H9 (cell line): Measurements from ENCODE around the gene SLC4A2. TPM values are rescaled to one million over a fixed set of nuclear protein-coding genes. Genes with fewer than 3 reads are reported as not detected.

ENCODE experiments used
- DNase-seq: peaks from one replicate; pipeline ENCODE4 v3.0.0-alpha.2; 2017
- H2AFZ ChIP-seq: one replicate; pipeline ENCODE4 v1.6.1; 2013; ENCODE audit warnings: mild to moderate bottlenecking, low read length, control low read depth, moderate library complexity
- H2AK5ac ChIP-seq: 2 replicates; pipeline ENCODE4 v1.6.1; 2013; ENCODE audit warnings: low read length, control low read depth, mixed read lengths; ENCODE audit not compliant: insufficient read length
- H2BK120ac ChIP-seq: one replicate; pipeline ENCODE4 v1.6.1; 2013; ENCODE audit warnings: low read depth, mild to moderate bottlenecking, low read length, control low read depth, inconsistent platforms; ENCODE audit not compliant: poor library complexity, severe bottlenecking
- H2BK12ac ChIP-seq: 2 replicates; pipeline ENCODE4 v1.6.1; 2013; ENCODE audit warnings: low read length, control low read depth, mixed read lengths, low read depth; ENCODE audit not compliant: insufficient read length
- H2BK15ac ChIP-seq: 2 replicates; pipeline ENCODE4 v1.6.1; 2013; ENCODE audit warnings: low read depth, low read length, control low read depth
- H2BK20ac ChIP-seq: one replicate; pipeline ENCODE4 v1.6.1; 2013; ENCODE audit warnings: low read depth, mild to moderate bottlenecking, low read length, control low read depth, inconsistent platforms; ENCODE audit not compliant: poor library complexity, severe bottlenecking
- H2BK5ac ChIP-seq: 2 replicates; pipeline ENCODE4 v1.6.1; 2013; ENCODE audit warnings: low read length, control low read depth, mixed read lengths; ENCODE audit not compliant: insufficient read length
- H3K14ac ChIP-seq: 2 replicates; pipeline ENCODE4 v1.6.1; 2013; ENCODE audit warnings: low read length, control low read depth; ENCODE audit not compliant: insufficient read depth
- H3K18ac ChIP-seq: 2 replicates; pipeline ENCODE4 v1.6.1; 2013; ENCODE audit warnings: low read depth, mild to moderate bottlenecking, mixed read lengths, low read length, control low read depth; ENCODE audit not compliant: insufficient read length
- H3K23ac ChIP-seq: 2 replicates; pipeline ENCODE4 v1.6.1; 2013; ENCODE audit warnings: low read length, control low read depth, mixed read lengths, low read depth; ENCODE audit not compliant: insufficient read length
- H3K23me2 ChIP-seq: 2 replicates; pipeline ENCODE4 v1.6.1; 2013; ENCODE audit warnings: low read depth, mild to moderate bottlenecking, mixed read lengths, low read length, control low read depth; ENCODE audit not compliant: insufficient read length, poor library complexity, severe bottlenecking
- H3K27ac ChIP-seq: 2 replicates; pipeline ENCODE4 v1.5.1; 2013; ENCODE audit warnings: low read length, control low read depth, mixed read lengths, low read depth; ENCODE audit not compliant: insufficient read length
- H3K27me3 ChIP-seq: 2 replicates; pipeline ENCODE4 v1.6.1; 2013; ENCODE audit warnings: low read length, control low read depth, inconsistent platforms; ENCODE audit not compliant: insufficient read depth
- H3K4ac ChIP-seq: 2 replicates; pipeline ENCODE4 v1.6.1; 2013; ENCODE audit warnings: low read depth, mild to moderate bottlenecking, control low read depth, inconsistent platforms, low read length, moderate library complexity
- H3K4me1 ChIP-seq: 2 replicates; pipeline ENCODE4 v1.6.1; 2013; ENCODE audit warnings: low read length, control low read depth, inconsistent platforms; ENCODE audit not compliant: insufficient read depth
- H3K4me2 ChIP-seq: 2 replicates; pipeline ENCODE4 v1.6.1; 2013; ENCODE audit warnings: low read length, control low read depth, mixed read lengths; ENCODE audit not compliant: insufficient read length, insufficient read depth
- H3K56ac ChIP-seq: 2 replicates; pipeline ENCODE4 v1.6.1; 2013; ENCODE audit warnings: low read depth, mild to moderate bottlenecking, mixed read lengths, low read length, control low read depth; ENCODE audit not compliant: insufficient read length
- H3K79me1 ChIP-seq: 2 replicates; pipeline ENCODE4 v1.6.1; 2013; ENCODE audit warnings: low read depth, mild to moderate bottlenecking, moderate library complexity, low read length, control low read depth, inconsistent platforms; ENCODE audit not compliant: insufficient read depth, poor library complexity, severe bottlenecking
- H3K79me2 ChIP-seq: 2 replicates; pipeline ENCODE4 v1.6.1; 2013; ENCODE audit warnings: low read length, control low read depth, inconsistent platforms; ENCODE audit not compliant: insufficient read depth
- H3K9ac ChIP-seq: 2 replicates; pipeline ENCODE4 v1.6.1; 2013; ENCODE audit warnings: low read length, control low read depth, mixed read lengths; ENCODE audit not compliant: insufficient read length; ENCODE audit errors: extremely low read depth
- H3K9me3 ChIP-seq: one replicate; pipeline ENCODE4 v1.6.1; 2013; ENCODE audit warnings: low read depth, low read length, inconsistent platforms; ENCODE audit not compliant: control insufficient read depth
- H3T11ph ChIP-seq: one replicate; pipeline ENCODE4 v1.6.1; 2013; ENCODE audit warnings: mild to moderate bottlenecking, low read length, control low read depth, inconsistent platforms
- H4K20me1 ChIP-seq: one replicate; pipeline ENCODE4 v1.6.1; 2013; ENCODE audit not compliant: control insufficient read depth, insufficient read length, insufficient read depth
- H4K5ac ChIP-seq: 2 replicates; pipeline ENCODE4 v1.6.1; 2013; ENCODE audit warnings: low read depth, mild to moderate bottlenecking, mixed read lengths, low read length, control low read depth; ENCODE audit not compliant: insufficient read length
- H4K8ac ChIP-seq: replicated peaks from 2 replicates; pipeline ENCODE4 v1.6.1; 2013; ENCODE audit warnings: low read length, control low read depth, mixed read lengths, low read depth; ENCODE audit not compliant: insufficient read length
- H4K91ac ChIP-seq: 2 replicates; pipeline ENCODE4 v1.6.1; 2013; ENCODE audit warnings: low read depth, mild to moderate bottlenecking, moderate library complexity, mixed read lengths, low read length, control low read depth; ENCODE audit not compliant: insufficient read length
- H3K27ac Mint-ChIP-seq, 3 experiments: 2 replicates in 2 of 3; 3 replicates in 1 of 3; pipeline ENCODE4 v1.8.0; 2020 to 2021; ENCODE audit warnings: mixed read lengths in 3 of 3, mild to moderate bottlenecking in 1 of 3, moderate library complexity in 1 of 3
- H3K27me3 Mint-ChIP-seq: 2 replicates; pipeline ENCODE4 v1.8.0; 2021; ENCODE audit warnings: low read depth, mild to moderate bottlenecking, moderate library complexity, mixed read lengths
- H3K36me3 Mint-ChIP-seq, 3 experiments: 2 replicates in 2 of 3; 3 replicates in 1 of 3; pipeline ENCODE4 v1.8.0; 2020 to 2021; ENCODE audit warnings: low read depth in 3 of 3, mixed read lengths in 3 of 3; ENCODE audit not compliant: insufficient read depth in 1 of 3
- H3K4me1 Mint-ChIP-seq, 2 experiments: 2 replicates each; pipeline ENCODE4 v1.8.0; 2020; ENCODE audit warnings: mixed read lengths in 2 of 2
- H3K4me3 Mint-ChIP-seq, 2 experiments: 2 replicates in 1 of 2; 3 replicates in 1 of 2; pipeline ENCODE4 v1.8.0; 2020 to 2021; ENCODE audit warnings: mild to moderate bottlenecking in 2 of 2, mixed read lengths in 2 of 2, moderate library complexity in 1 of 2
- H3K9me3 Mint-ChIP-seq, 2 experiments: 2 replicates in 1 of 2; 3 replicates in 1 of 2; pipeline ENCODE4 v1.8.0; 2020; ENCODE audit warnings: mild to moderate bottlenecking in 2 of 2, mixed read lengths in 2 of 2, moderate library complexity in 1 of 2
- WGBS: extraction: QIAGEN DNeasy Blood & Tissue Kit; methylation state at CpG from one replicate; pipeline ENCODE4 v1.1.7; 2013; ENCODE audit warnings: missing lambda C conversion rate, low lambda C conversion rate, mixed read lengths; ENCODE audit not compliant: insufficient read length; ENCODE audit errors: extremely low coverage; 5-methylcytosine and 5-hydroxymethylcytosine counted together
- total RNA-seq: library from RNA; stranded (reverse); gene quantifications from 2 replicates; pipeline ENCODE4 v1.2.1, GENCODE V29; 2021
- TF ChIP-seq, protein P1 (sequence below): fragments of 200-600 bp; sonication (generic); conservative IDR thresholded peaks from 3 replicates; pipeline ENCODE4 v1.8.0; 2021; ENCODE audit warnings: antibody characterized with exemption, mild to moderate bottlenecking

Gene SLC4A2
- total RNA-seq, 1 experiment from 2014 or later: 136 TPM

DNA sequence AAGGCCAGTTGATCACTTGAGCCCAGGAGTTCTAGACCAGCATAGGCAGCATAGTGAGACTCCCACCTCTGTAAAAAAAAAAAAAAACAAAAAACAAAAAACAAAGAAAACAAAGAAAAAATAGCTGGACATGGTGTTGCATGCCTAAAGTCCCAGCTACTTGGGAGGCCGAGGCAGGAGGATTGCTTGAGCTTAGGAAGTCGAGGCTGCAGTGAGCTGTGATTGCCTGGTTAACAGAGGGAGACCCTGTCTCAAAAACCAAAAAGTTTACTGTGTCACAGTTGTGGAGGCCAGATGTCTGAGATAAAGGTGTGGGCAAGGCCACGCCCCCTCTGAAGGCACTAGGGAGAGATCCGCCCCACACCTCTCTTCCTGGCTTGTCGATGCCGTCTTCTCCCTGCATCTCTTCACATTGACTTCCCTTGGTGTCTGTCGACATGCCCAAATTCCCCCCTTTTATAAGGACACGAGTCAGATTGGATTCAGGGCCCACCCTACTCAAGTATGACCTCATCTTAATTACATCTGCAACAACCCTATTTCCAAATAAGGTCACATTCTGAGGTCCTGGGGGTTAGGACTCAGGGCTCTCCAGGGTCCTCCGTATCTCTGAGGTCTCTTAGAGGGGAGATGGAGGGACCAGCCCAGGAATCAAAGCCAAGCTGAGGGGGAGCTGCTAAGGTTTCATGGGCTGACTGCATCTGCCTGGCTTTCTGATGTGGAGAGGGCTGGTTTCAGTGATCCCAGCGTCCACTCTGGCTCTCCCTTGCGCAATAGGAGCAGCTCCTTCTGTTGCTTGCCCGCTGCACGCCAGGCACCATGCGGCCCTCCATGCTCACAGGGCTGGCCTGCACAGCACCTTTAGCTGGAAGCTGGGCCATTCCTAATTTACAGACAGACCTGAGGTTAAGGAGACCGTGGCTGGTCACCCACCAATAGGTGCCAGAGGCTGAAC lies 50.0 kb downstream of the SLC4A2 start:
- Histone ChIP-seq H3K23me2 (no peaks in the 10 kb centered on the region), H2BK12ac (no peak overlapping the region), H3T11ph (no peak overlapping the region), H3K23ac (no peak overlapping the region), H4K8ac (no peak overlapping the region), H3K14ac (no peak overlapping the region), H3K4me2 (no peak overlapping the region), H3K56ac (no peak overlapping the region), H4K5ac (no peak overlapping the region), H3K27ac (no peak overlapping the region), H2BK20ac (no peak overlapping the region), H3K9me3 (no peaks in the 10 kb centered on the region), H2BK120ac (no peak overlapping the region), H3K27me3 (no peaks in the 10 kb centered on the region), H3K4ac (no peak overlapping the region), H3K79me1 (peaks cover 3% of the 10 kb centered on the region), H3K79me2 (peaks cover 4% of the 10 kb centered on the region; the same call in 1 of the 2 replicates), H2AFZ (no peak overlapping the region), H3K18ac (no peak overlapping the region), H3K9ac (no peak overlapping the region), H2AK5ac (no peak overlapping the region), H2BK15ac (no peak overlapping the region), H4K20me1 (no peaks in the 10 kb centered on the region), H3K4me1 (peaks cover 7% of the 10 kb centered on the region; the same call in 1 of the 2 replicates), H2BK5ac (no peak overlapping the region), H4K91ac (no peak overlapping the region)
- DNase-seq: no peak
- Mint-ChIP-seq H3K9me3 (no peaks in the 10 kb centered on the region), H3K27me3 (no peaks in the 10 kb centered on the region; the same call in none of the 2 replicates), H3K36me3 (peaks cover 0 to 6% (median 2%) of the 10 kb centered on the region in 3 experiments; a peak in 5 of 7 replicates), H3K4me1 (peaks cover 31 to 36% of the 10 kb centered on the region in 2 experiments), H3K27ac (peak overlapping the region in 2 of 3 experiments; percentile 1 to 27; a peak in 1 of 7 replicates), H3K4me3 (no peak overlapping the region)
- no CpG with 5 or more reads among the region's 15 CpGs for WGBS
- TF ChIP-seq, protein P1, sequence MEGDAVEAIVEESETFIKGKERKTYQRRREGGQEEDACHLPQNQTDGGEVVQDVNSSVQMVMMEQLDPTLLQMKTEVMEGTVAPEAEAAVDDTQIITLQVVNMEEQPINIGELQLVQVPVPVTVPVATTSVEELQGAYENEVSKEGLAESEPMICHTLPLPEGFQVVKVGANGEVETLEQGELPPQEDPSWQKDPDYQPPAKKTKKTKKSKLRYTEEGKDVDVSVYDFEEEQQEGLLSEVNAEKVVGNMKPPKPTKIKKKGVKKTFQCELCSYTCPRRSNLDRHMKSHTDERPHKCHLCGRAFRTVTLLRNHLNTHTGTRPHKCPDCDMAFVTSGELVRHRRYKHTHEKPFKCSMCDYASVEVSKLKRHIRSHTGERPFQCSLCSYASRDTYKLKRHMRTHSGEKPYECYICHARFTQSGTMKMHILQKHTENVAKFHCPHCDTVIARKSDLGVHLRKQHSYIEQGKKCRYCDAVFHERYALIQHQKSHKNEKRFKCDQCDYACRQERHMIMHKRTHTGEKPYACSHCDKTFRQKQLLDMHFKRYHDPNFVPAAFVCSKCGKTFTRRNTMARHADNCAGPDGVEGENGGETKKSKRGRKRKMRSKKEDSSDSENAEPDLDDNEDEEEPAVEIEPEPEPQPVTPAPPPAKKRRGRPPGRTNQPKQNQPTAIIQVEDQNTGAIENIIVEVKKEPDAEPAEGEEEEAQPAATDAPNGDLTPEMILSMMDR: no peak
